HepG2 (cell line): ENCODE data around the gene CHPF. TPM values are rescaled to one million over a fixed set of nuclear protein-coding genes. Genes with fewer than 3 reads are reported as not detected.

Source experiments
- AGO1 ChIP-seq: fragments of 200-400 bp; formaldehyde crosslinking; IDR thresholded peaks from 2 replicates; pipeline ENCODE4 v1.6.1; 2017; ENCODE audit warnings: mild to moderate bottlenecking, low read depth, low read length, moderate library complexity; ENCODE audit not compliant: poor library complexity, severe bottlenecking
- HNRNPLL ChIP-seq: fragments of 200-400 bp; formaldehyde crosslinking; IDR thresholded peaks from 2 replicates; pipeline ENCODE4 v1.6.1; 2017; ENCODE audit warnings: mild to moderate bottlenecking, low read depth, low read length; ENCODE audit not compliant: poor library complexity, severe bottlenecking
- KDM2A ChIP-seq: sonication (generic); formaldehyde crosslinking; IDR thresholded peaks from 2 replicates; pipeline ENCODE4 v1.4.0; 2020; ENCODE audit warnings: low read depth, missing genetic modification reagents, borderline replicate concordance
- NRL ChIP-seq: sonication (generic); formaldehyde crosslinking; IDR thresholded peaks from 2 replicates; pipeline ENCODE4 v1.5.0; 2020; ENCODE audit warnings: missing genetic modification reagents, mild to moderate bottlenecking, moderate library complexity, borderline replicate concordance
- POLR2G ChIP-seq: fragments of 200-400 bp; formaldehyde crosslinking; IDR thresholded peaks from 2 replicates; pipeline ENCODE4 v1.6.1; 2018; ENCODE audit warnings: mild to moderate bottlenecking, low read depth, low read length, moderate library complexity
- ZBTB38 ChIP-seq: sonication (generic); formaldehyde crosslinking; IDR thresholded peaks from 2 replicates; pipeline ENCODE4 v1.5.1; 2020; ENCODE audit warnings: mild to moderate bottlenecking, missing genetic modification reagents
- ZNF850 ChIP-seq: sonication (generic); formaldehyde crosslinking; conservative IDR thresholded peaks from 2 replicates; pipeline ENCODE4 v1.9.0; 2021; ENCODE audit warnings: mild to moderate bottlenecking, missing genetic modification reagents
- polyA plus RNA-seq, 8 experiments: library from polyadenylated mRNA; depleted of rRNA in 3 of 8; stranded (reverse) in 7 of 8; unstranded in 1 of 8; fragments of >200 nt; fragmentation: Illumina TruSeq in 4 of 8; extraction: Trizol in 4 of 8; gene quantifications; 2 replicates each; pipeline versions ENCODE4 v1.2.1 to v1.2.3, GENCODE V29; 2011 to 2016; ENCODE audit warnings: low read depth in 4 of 8, missing spikeins in 1 of 8, mixed read lengths in 1 of 8; ENCODE audit not compliant: insufficient read depth in 1 of 8
- total RNA-seq, 5 experiments: library from RNA; depleted of rRNA; stranded (reverse); fragments of >200 nt; fragmentation: Illumina TruSeq; extraction: Trizol; gene quantifications; 2 replicates each; pipeline ENCODE4 v1.2.3, GENCODE V29; 2016; ENCODE audit warnings: low read depth in 1 of 5
- TF ChIP-seq, protein P1 (sequence below): IDR thresholded peaks from 2 replicates; pipeline ENCODE4 v1.6.1; 2012; ENCODE audit warnings: low read depth, low read length, improper control_type of control experiment
- TF ChIP-seq, protein P2 (sequence below): sonication (generic); formaldehyde crosslinking; IDR thresholded peaks from 2 replicates; pipeline ENCODE4 v1.5.1; 2020; ENCODE audit warnings: mild to moderate bottlenecking, missing genetic modification reagents, moderate library complexity
- TF ChIP-seq, protein P3 (sequence below): sonication (generic); formaldehyde crosslinking; IDR thresholded peaks from 2 replicates; pipeline ENCODE4 v1.4.0; 2020; ENCODE audit warnings: missing genetic modification reagents

CHPF gene
- total and polyA plus RNA-seq, 2 of the 13 experiments (the other 11 are each of a cell fraction or from before 2014, with no cell fraction given) = 79.6 to 111 TPM

DNA sequence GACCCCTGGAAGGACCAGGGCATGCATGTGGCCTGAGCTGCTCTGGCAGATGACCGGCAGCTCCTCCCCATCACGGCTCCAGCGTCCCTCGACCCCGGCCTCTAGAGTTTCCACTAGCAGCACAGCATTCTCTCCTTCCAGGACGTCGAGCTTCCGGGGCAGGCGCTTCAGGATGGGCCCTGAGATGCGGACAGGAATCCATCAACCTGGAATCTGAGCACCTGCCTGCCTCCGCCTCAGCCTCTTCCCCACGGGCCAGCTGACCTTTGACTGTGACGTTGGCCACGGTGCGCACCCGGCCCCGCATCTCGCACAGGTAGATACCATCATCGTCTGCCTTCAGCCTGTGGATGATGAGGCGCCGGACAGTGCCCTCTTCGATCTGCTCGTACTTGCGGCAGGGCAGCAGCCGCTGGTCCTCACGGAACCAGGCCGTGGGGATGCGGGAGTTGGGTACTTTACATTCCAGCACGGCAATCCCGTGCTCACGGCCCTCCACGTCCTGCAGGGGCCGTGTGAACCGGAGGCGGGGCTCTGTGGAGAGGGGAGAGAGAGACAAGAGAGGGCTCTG lies 24.3 kb upstream of the CHPF start (continued):
- TF ChIP-seq ZNF850 (no peak), NRL (peak; percentile 21; the same call in 1 of the 2 replicates), KDM2A (CRISPR knock-in tag) (peak; percentile 66; the same call in 1 of the 2 replicates), POLR2G (peak; percentile 78), HNRNPLL (no peak), AGO1 (peak; percentile 96), ZBTB38 (CRISPR knock-in tag) (peak; percentile 96)
- TF ChIP-seq, protein P1, sequence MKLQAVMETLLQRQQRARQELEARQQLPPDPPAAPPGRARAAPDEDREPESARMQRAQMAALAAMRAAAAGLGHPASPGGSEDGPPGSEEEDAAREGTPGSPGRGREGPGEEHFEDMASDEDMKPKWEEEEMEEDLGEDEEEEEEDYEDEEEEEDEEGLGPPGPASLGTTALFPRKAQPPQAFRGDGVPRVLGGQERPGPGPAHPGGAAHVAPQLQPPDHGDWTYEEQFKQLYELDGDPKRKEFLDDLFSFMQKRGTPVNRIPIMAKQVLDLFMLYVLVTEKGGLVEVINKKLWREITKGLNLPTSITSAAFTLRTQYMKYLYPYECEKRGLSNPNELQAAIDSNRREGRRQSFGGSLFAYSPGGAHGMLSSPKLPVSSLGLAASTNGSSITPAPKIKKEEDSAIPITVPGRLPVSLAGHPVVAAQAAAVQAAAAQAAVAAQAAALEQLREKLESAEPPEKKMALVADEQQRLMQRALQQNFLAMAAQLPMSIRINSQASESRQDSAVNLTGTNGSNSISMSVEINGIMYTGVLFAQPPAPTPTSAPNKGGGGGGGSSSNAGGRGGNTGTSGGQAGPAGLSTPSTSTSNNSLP = no peak
- TF ChIP-seq, protein P2, sequence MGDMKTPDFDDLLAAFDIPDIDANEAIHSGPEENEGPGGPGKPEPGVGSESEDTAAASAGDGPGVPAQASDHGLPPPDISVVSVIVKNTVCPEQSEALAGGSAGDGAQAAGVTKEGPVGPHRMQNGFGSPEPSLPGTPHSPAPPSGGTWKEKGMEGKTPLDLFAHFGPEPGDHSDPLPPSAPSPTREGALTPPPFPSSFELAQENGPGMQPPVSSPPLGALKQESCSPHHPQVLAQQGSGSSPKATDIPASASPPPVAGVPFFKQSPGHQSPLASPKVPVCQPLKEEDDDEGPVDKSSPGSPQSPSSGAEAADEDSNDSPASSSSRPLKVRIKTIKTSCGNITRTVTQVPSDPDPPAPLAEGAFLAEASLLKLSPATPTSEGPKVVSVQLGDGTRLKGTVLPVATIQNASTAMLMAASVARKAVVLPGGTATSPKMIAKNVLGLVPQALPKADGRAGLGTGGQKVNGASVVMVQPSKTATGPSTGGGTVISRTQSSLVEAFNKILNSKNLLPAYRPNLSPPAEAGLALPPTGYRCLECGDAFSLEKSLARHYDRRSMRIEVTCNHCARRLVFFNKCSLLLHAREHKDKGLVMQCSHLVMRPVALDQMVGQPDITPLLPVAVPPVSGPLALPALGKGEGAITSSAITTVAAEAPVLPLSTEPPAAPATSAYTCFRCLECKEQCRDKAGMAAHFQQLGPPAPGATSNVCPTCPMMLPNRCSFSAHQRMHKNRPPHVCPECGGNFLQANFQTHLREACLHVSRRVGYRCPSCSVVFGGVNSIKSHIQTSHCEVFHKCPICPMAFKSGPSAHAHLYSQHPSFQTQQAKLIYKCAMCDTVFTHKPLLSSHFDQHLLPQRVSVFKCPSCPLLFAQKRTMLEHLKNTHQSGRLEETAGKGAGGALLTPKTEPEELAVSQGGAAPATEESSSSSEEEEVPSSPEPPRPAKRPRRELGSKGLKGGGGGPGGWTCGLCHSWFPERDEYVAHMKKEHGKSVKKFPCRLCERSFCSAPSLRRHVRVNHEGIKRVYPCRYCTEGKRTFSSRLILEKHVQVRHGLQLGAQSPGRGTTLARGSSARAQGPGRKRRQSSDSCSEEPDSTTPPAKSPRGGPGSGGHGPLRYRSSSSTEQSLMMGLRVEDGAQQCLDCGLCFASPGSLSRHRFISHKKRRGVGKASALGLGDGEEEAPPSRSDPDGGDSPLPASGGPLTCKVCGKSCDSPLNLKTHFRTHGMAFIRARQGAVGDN = peak; percentile 61
- TF ChIP-seq, protein P3, sequence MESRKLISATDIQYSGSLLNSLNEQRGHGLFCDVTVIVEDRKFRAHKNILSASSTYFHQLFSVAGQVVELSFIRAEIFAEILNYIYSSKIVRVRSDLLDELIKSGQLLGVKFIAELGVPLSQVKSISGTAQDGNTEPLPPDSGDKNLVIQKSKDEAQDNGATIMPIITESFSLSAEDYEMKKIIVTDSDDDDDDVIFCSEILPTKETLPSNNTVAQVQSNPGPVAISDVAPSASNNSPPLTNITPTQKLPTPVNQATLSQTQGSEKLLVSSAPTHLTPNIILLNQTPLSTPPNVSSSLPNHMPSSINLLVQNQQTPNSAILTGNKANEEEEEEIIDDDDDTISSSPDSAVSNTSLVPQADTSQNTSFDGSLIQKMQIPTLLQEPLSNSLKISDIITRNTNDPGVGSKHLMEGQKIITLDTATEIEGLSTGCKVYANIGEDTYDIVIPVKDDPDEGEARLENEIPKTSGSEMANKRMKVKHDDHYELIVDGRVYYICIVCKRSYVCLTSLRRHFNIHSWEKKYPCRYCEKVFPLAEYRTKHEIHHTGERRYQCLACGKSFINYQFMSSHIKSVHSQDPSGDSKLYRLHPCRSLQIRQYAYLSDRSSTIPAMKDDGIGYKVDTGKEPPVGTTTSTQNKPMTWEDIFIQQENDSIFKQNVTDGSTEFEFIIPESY (CRISPR knock-in tag) = peak; percentile 61; the same call in 1 of the 2 replicates
- TF ChIP-seq, all 625 proteins: peak for 41
